Rectal smooth muscle tissue (tissue), 1 donor: ENCODE results near the gene IRF2.

Source experiments
- H3K27ac ChIP-seq: one replicate; pipeline ENCODE4 v1.7.0; 2013; ENCODE audit warnings: low read depth, low read length, inconsistent platforms
- H3K27me3 ChIP-seq: one replicate; pipeline ENCODE4 v1.7.0; 2013; ENCODE audit warnings: low read length; ENCODE audit not compliant: control insufficient read depth, insufficient read depth
- H3K36me3 ChIP-seq: one replicate; pipeline ENCODE4 v1.7.0; 2013; ENCODE audit warnings: low read length; ENCODE audit not compliant: control insufficient read depth, insufficient read depth
- H3K4me1 ChIP-seq: one replicate; pipeline ENCODE4 v1.7.0; 2013; ENCODE audit warnings: low read length; ENCODE audit not compliant: control insufficient read depth, insufficient read depth
- H3K4me3 ChIP-seq: one replicate; pipeline ENCODE4 v1.7.0; 2013; ENCODE audit warnings: low read length
- H3K9ac ChIP-seq: one replicate; pipeline ENCODE4 v1.7.0; 2013; ENCODE audit warnings: low read length

IRF2 gene

DNA sequence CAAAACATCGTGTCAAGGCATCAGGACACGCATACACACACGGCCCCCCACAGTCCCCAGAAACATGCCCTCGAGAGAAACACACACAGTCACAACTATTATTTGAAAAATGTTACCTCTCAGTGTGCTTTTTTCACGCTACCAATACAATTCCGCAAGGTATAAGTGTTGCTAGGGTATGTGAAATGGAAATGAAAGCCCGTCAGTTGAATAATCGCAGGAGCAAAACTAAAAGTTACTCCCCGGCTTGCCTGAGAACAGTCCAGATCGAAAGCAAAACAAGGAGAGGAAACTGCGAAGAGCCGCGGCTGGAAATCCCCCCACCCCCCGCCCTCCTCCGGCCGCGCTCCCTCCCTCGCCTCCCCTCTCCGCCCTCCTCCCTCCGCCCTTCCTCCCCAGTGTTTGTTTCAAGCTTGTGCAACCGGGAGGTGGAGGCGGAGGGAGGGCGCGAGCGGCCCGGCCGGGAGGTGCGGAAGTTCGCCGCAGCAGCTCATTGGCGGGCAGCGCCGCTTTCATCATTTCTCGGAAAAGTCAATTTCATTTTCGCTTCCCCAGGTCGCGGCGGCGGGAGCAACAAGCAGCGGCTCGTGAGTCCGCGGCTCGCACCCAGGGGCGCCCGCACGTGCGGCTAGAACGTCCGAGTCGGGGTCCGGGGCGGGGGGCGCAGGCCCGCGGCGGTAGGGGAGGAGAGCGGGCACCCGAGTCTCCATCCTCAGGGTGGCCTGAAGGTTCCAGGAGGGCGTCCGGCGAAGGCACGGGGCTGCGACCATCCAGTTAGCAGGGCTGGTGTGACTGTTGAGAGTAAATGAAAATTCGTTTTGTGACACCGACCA is at the start of gene IRF2:
TSS of gene IRF2 (minus strand) at position 288 of the 833 bp plus-strand sequence. CDS start 45,486 bp downstream, outside the sequence.
- Histone ChIP-seq H3K27me3 (no peaks in the 10 kb centered on the region), H3K4me3 (peak within 1 kb of the TSS; percentile 98), H3K9ac (peak within 1 kb of the TSS; percentile 95), H3K36me3 (no peaks in the 10 kb centered on the region), H3K27ac (peak within 1 kb of the TSS; percentile 95), H3K4me1 (peaks cover 5% of the 10 kb centered on the region)

GRCh38 chr4:184515606-184516005 is 41.3 kb upstream of the IRF2 start:
- Histone ChIP-seq H3K27me3 (no peaks in the 10 kb centered on the region), H3K27ac (no peak overlapping the region), H3K36me3 (no peaks in the 10 kb centered on the region), H3K4me3 (no peak overlapping the region), H3K9ac (no peak overlapping the region), H3K4me1 (peaks cover 6% of the 10 kb centered on the region)

DNA sequence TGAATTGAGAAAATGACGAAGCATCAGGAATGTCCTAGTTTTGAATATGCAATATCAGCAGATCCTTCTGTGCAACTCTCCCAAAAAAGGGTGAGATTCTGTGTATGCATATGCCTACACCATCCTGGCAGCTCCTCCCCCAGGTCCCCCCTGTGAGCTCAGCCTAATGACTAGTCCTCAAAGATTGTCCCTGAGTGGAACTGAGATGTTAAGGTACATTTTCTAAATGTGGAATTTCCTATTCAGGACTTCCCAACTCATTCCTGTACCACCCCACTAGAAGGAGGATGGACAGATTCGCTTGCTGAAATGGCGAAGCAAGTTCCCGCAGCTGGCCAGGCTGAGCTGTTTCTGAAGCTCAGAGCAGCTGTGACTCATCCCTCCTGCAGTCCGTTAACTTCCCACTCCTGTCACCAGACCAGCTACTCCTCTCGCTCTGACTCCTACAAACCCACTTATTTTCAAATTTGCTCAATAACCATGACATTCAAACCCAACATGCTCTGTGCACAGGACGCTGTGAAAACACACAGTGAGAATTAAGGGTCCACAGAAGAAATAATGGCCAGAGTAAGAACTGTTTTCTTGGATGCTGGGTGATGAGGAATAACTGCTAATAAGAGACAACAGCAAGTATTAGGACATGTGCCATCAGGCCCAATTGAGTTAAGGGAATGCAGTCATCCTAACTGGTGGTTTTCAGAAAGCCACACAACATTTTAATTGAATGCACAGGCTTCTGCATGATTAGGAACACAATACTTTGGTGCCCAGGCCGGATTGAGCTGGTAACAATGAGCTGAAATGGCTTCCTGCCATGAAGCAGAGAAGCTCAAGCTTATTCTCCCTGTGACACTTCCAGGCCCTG is 40.0 kb upstream of the IRF2 start:
- Histone ChIP-seq H3K4me1 (peaks cover 6% of the 10 kb centered on the region), H3K27ac (peak overlapping the region; percentile 60), H3K4me3 (no peak overlapping the region), H3K36me3 (no peaks in the 10 kb centered on the region), H3K27me3 (no peaks in the 10 kb centered on the region), H3K9ac (no peak overlapping the region)

DNA sequence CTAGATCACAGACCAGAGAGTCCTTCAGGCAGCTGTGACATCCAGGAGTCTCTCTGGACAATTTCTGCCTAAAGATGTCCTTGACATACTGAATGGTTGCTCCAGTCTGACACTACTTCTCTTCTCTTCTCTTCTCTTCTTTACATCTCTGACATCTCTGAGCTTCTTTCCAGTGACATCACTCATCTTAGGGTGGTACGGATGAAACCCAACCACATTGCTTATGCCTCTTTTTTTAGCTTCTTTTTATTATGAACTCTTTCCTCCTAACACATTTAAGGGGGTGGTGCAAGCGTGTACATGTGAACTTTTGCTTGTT is 39.4 kb upstream of the IRF2 start:
- H3K9ac ChIP-seq: no peak overlapping the region
- no peak overlapping the region for H3K27ac ChIP-seq

DNA sequence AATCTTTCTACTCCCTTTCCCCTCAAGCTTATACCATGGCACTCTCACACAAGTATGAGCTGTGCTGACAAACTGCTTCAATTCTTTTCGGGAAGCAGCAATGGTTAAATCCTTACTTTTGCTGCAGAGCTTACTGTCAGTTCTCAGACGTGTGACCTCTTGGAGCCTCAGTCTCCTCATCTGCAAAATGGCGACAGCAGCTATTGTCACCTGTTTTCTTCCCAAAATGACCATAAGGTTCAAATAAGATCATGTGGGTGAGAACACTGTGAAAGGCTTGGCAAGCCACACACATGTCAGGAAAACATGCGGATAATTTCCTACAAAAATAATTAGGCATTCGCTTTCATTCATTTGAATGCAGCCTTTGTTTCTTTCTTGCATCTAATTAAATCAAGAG is 36.8 kb upstream of the IRF2 start:
- Histone ChIP-seq H3K4me3 (no peak overlapping the region), H3K9ac (no peak overlapping the region), H3K4me1 (peaks cover 6% of the 10 kb centered on the region), H3K36me3 (no peaks in the 10 kb centered on the region), H3K27ac (no peak overlapping the region), H3K27me3 (no peaks in the 10 kb centered on the region)

More for the DNA sequence above, 39.4 kb upstream of the IRF2 start:
- Histone ChIP-seq H3K27me3 (no peaks in the 10 kb centered on the region), H3K36me3 (no peaks in the 10 kb centered on the region), H3K4me1 (peaks cover 6% of the 10 kb centered on the region), H3K4me3 (no peak overlapping the region)

GRCh38 chr4:184510401-184510800 is 36.1 kb upstream of the IRF2 start:
- Histone ChIP-seq H3K4me1 (peaks cover 6% of the 10 kb centered on the region), H3K27ac (no peak overlapping the region), H3K9ac (no peak overlapping the region), H3K4me3 (no peak overlapping the region), H3K36me3 (no peaks in the 10 kb centered on the region), H3K27me3 (no peaks in the 10 kb centered on the region)

GRCh38 chr4:184506527-184507121 is 32.3 kb upstream of the IRF2 start:
- Histone ChIP-seq H3K27ac (no peak overlapping the region), H3K4me1 (no peaks in the 10 kb centered on the region), H3K36me3 (no peaks in the 10 kb centered on the region), H3K27me3 (no peaks in the 10 kb centered on the region), H3K9ac (no peak overlapping the region), H3K4me3 (no peak overlapping the region)

GRCh38 chr4:184504385-184504784 is 30.0 kb upstream of the IRF2 start:
- Histone ChIP-seq H3K27me3 (no peaks in the 10 kb centered on the region), H3K27ac (no peak overlapping the region)

DNA sequence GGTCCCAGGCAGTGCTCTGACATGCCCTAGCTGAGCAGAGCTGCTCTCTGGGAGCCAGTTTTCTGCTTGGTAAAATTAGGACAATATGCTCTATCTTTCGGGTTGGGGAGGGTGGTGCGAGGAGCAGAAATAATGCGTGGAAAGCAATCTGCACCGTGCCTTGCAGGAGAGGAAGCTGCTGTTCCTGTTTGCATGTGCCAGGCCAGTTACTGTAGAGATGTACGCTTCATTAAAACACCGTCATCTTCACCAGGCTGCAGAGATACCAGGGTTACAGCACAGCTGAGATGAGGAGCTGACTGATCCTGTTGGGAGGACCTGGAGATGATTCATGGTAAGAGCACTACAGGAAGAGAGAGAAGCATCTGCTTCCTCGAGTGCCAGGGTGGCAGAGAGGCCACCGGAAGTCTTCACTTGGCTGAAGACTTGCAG is 29.5 kb upstream of the IRF2 start:
- H3K36me3 ChIP-seq: no peaks in the 10 kb centered on the region
- no peak overlapping the region for H3K4me3 ChIP-seq
- H3K9ac ChIP-seq: no peak overlapping the region
- H3K27ac ChIP-seq: no peak overlapping the region
- no peaks in the 10 kb centered on the region for H3K27me3 ChIP-seq
- H3K4me1 ChIP-seq: no peaks in the 10 kb centered on the region

More at GRCh38 chr4:184504385-184504784, 30.0 kb upstream of the IRF2 start:
- H3K4me3 ChIP-seq: no peak overlapping the region
- H3K36me3 ChIP-seq: no peaks in the 10 kb centered on the region
- H3K9ac ChIP-seq: no peak overlapping the region
- H3K4me1 ChIP-seq: no peaks in the 10 kb centered on the region

DNA sequence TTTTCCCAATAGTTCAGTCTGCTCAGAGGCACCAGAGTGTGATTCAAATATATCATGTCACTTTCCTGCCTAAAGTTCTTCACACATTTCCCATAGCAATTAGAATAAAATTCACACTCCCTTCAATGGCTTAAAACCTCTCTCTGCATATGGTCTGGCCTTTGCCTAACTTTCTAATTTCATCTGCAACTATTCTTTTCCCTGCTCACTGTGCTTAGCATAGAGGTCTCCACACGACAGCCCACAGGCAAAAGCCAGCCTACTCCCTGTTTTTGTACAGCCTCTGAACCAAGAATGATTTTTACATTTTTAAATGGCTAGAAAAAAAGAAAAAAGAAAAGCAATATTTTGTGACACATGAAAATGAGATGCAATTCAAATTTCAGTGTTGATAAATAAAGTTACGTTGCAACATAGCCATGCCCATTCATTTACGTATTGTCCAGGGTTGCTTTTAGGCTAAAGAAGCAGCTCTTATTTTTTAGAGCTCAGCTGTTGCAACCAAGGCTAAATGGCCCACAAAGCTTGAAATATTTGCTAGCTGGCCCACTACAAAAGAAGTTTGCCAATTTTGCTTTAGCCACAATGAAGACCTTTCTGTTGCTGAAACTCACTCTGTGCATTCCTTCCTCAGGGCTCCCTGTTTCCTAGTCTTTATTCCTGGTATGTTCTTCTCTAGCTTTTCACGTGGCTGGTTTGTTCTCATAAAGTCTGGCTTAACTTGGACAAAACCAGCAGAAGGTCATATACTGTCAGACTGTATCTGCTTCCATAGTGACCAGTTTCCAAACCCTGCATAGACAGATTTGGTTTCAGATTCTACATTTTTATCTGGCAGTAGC is 26.6 kb upstream of the IRF2 start:
- H3K27ac ChIP-seq: no peak overlapping the region
- H3K36me3 ChIP-seq: no peaks in the 10 kb centered on the region
- no peak overlapping the region for H3K4me3 ChIP-seq
- no peaks in the 10 kb centered on the region for H3K4me1 ChIP-seq
- H3K9ac ChIP-seq: no peak overlapping the region
- H3K27me3 ChIP-seq: no peaks in the 10 kb centered on the region

DNA sequence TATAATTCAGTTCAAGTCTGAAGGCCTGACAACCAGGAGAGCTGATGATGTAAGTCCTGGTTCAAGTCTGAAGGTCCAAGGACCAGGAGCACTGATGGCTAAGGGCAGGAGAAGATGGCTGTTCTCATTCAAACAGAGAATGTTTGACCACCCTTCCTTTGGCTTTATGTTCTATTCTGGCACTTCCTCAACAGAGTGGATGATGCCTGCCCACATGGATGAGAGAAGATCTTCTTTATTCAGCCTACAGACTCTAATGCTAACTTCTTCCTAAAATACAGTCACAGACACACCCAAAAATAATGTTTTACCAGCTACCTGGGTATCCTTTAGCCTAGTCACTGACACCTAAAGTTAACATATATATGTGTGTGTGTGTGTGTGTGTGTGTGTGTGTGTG is 25.6 kb upstream of the IRF2 start:
- H3K27me3 ChIP-seq: no peaks in the 10 kb centered on the region
- no peak overlapping the region for H3K4me3 ChIP-seq
- H3K27ac ChIP-seq: no peak overlapping the region
- no peaks in the 10 kb centered on the region for H3K36me3 ChIP-seq
- H3K9ac ChIP-seq: no peak overlapping the region
- H3K4me1 ChIP-seq: no peaks in the 10 kb centered on the region

DNA sequence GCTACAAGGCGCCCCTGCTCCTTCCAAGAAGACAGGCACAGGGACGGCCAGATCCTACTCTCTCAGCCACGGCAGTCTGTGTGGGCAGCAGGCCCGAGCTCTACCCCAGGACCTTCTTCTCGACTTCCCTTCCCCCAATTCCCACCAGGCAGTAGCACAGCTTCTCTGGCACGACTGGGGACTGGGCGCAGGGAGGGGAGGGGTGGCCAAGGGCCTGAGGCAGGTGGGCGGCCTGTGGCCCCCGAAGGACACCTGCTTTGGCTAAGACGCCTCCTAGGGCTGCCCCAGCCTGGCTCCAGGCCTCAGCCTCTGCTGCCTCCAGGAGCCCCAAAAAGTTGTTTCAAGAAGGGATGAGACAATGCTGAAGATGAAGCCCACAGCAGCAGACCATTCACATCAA is 24.2 kb upstream of the IRF2 start:
- Histone ChIP-seq H3K36me3 (no peaks in the 10 kb centered on the region), H3K9ac (no peak overlapping the region)

More for the DNA sequence above, 24.2 kb upstream of the IRF2 start:
- Histone ChIP-seq H3K4me3 (no peak overlapping the region), H3K27me3 (no peaks in the 10 kb centered on the region), H3K4me1 (no peaks in the 10 kb centered on the region), H3K27ac (no peak overlapping the region)
